GM12891 (cell line): ENCODE results near the gene TP73.

Source experiments
- PAX5 ChIP-seq: IDR thresholded peaks from 2 replicates; pipeline ENCODE4 v1.6.1; 2011; ENCODE audit warnings: low read length, moderate library complexity, mild to moderate bottlenecking; ENCODE audit not compliant: insufficient read depth, severe bottlenecking
- POLR2A ChIP-seq: IDR thresholded peaks from 2 replicates; pipeline ENCODE4 v1.6.1; 2011; ENCODE audit warnings: low read depth, low read length, control low read depth
- POLR2AphosphoS5 ChIP-seq: IDR thresholded peaks from 2 replicates; pipeline ENCODE4 v1.6.1; 2011; ENCODE audit warnings: low read depth, low read length, control low read depth
- SPI1 ChIP-seq: IDR thresholded peaks from 2 replicates; pipeline ENCODE4 v1.6.1; 2011; ENCODE audit warnings: low read depth, low read length, control low read depth
- TAF1 ChIP-seq: IDR thresholded peaks from 2 replicates; pipeline ENCODE4 v1.6.1; 2011; ENCODE audit warnings: low read depth, low read length, control low read depth

DNA sequence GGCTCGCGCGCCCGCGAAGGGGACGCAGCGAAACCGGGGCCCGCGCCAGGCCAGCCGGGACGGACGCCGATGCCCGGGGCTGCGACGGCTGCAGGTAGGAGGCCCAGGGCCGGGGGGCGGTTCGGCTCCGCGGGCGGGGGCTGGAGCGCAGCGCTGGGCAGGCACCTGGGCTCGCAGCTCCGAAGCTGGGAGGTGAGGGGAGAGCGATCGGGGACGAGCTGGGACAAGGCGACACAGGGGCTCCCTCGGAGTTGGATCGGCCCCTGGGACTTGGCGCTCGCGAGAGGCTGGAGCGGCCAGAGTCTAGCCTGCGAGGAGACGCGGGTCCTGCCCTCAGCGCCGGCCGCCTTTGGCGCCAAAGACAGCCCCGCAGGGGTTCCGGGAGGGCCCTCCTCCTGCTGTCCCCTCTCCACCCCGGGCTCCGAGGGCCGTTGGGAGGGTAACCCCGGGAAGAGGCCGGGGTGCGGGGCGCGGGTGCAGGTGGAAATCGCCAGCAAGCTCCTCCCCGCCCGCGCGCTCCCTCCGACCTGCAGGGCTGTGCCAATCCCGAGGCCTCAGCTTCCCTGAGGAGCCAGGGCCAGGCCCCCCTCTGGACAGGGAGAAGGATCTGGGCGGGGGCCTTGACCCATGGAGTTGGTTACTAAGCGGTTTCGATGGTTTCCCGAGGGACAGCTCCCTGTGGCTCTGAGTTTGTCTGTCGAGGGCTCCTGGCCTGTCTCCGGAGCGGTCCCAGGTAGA lies 401 bp downstream of the TP73 start:
- TF ChIP-seq POLR2AphosphoS5 (no peak), POLR2A (no peak), TAF1 (no peak), SPI1 (no peak), PAX5 (no peak)
